ENCODE results near the gene AKT2.

Gene AKT2

DNA sequence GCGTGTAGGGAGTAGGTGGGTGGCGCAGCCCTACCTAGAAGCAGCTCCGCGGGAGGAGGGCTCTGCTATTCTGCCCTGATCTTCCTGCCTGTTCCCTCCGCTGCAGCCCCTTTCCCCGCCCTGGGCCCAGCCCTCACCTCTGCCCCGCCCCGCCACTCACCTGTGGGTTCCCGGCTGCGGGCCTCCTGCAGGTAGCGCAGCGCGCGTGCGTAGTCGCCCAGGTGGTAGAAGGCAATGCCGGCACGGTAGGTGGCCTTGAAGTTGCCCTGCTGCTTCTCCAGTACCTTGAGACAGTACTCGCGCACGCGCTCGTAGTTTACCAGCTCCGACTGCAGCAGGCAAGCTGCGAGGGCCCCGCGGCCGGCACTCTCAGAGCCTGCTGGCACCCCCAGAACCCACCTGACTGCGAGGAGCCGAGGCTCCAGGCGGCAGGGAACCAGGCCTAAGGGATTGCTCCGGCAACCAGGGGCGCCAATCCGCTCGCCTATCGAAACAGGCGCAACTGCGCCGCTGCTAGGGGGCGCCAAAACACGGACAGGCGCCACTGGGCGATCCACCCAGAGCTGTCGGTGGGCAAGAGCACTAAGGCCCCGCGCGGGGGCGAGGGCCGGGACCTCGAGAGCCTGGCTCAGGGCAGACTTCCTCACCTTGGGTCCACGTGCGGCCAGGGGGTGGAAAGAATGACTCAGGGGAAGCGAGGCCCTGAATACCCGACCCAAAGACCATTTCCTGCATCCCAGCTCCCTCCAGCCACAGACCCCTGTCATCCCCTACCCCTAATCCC is 67.9 kb downstream of the AKT2 start:
- H3F3A ChIP-seq (ENCODE audit: insufficient read depth) = no peaks in the 10 kb centered on the region
- no peaks in the 10 kb centered on the region for H3K79me2 ChIP-seq (ENCODE audit: insufficient read depth, low read length)
- H3K27me3 ChIP-seq (ENCODE audit: low read length) = no peaks in the 10 kb centered on the region
- TF ChIP-seq EZH2phosphoT487 (conservative IDR thresholded peaks at IDR 0.05; ENCODE audit: low read length) = no peak
- TF ChIP-seq, protein P1, sequence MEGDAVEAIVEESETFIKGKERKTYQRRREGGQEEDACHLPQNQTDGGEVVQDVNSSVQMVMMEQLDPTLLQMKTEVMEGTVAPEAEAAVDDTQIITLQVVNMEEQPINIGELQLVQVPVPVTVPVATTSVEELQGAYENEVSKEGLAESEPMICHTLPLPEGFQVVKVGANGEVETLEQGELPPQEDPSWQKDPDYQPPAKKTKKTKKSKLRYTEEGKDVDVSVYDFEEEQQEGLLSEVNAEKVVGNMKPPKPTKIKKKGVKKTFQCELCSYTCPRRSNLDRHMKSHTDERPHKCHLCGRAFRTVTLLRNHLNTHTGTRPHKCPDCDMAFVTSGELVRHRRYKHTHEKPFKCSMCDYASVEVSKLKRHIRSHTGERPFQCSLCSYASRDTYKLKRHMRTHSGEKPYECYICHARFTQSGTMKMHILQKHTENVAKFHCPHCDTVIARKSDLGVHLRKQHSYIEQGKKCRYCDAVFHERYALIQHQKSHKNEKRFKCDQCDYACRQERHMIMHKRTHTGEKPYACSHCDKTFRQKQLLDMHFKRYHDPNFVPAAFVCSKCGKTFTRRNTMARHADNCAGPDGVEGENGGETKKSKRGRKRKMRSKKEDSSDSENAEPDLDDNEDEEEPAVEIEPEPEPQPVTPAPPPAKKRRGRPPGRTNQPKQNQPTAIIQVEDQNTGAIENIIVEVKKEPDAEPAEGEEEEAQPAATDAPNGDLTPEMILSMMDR (IDR thresholded peaks at IDR 0.05; ENCODE audit: insufficient read depth, low read length, poor library complexity, severe bottlenecking) = no peak
- H3K27ac ChIP-seq (ENCODE audit: low read depth, low read length) = no peak overlapping the region
- no peak overlapping the region for H3K4me3 ChIP-seq (ENCODE audit: insufficient read depth, low read length, poor library complexity, severe bottlenecking)
- H3K9me2 ChIP-seq (replicated peaks; ENCODE audit: insufficient read depth, low read length) = no peaks in the 10 kb centered on the region
- no peak overlapping the region for H3K4me2 ChIP-seq (ENCODE audit: low read depth, low read length, poor library complexity, severe bottlenecking)
- no peaks in the 10 kb centered on the region for H4K20me1 ChIP-seq (ENCODE audit: low read depth, low read length)
- H2AFZ ChIP-seq (ENCODE audit: low read depth, low read length, severe bottlenecking) = no peak overlapping the region
- H3K9ac ChIP-seq (ENCODE audit: low read length) = no peak overlapping the region
- H3K9me3 ChIP-seq (ENCODE audit: insufficient read depth, low read length) = no peaks in the 10 kb centered on the region
- H3K36me3 ChIP-seq (ENCODE audit: low read length) = no peaks in the 10 kb centered on the region

DNA sequence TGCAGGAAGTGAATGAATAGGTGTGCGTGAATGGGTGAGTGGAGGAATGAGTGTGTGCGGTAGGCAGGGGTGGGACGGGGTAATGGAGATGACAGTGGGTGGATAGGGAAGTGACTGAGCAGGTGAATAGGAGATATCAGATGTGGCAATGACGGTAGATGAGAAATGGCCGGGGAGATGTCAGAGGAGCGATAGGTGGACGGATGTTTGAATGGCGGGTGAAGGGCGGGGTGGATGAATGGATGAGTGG is 68.4 kb downstream of the AKT2 start:
- Histone ChIP-seq H3K79me2 (ENCODE audit: insufficient read depth, low read length) (no peaks in the 10 kb centered on the region), H4K20me1 (ENCODE audit: low read depth, low read length) (no peaks in the 10 kb centered on the region), H3F3A (ENCODE audit: insufficient read depth) (no peaks in the 10 kb centered on the region), H2AFZ (ENCODE audit: low read depth, low read length, severe bottlenecking) (no peak overlapping the region), H3K9me2 (replicated peaks; ENCODE audit: insufficient read depth, low read length) (no peaks in the 10 kb centered on the region), H3K4me3 (ENCODE audit: insufficient read depth, low read length, poor library complexity, severe bottlenecking) (no peak overlapping the region), H3K36me3 (ENCODE audit: low read length) (no peaks in the 10 kb centered on the region), H3K27me3 (ENCODE audit: low read length) (no peaks in the 10 kb centered on the region), H3K27ac (ENCODE audit: low read depth, low read length) (no peak overlapping the region), H3K9ac (ENCODE audit: low read length) (no peak overlapping the region), H3K9me3 (ENCODE audit: insufficient read depth, low read length) (no peaks in the 10 kb centered on the region), H3K4me2 (ENCODE audit: low read depth, low read length, poor library complexity, severe bottlenecking) (no peak overlapping the region)
- no peak for TF ChIP-seq EZH2phosphoT487 (conservative IDR thresholded peaks at IDR 0.05; ENCODE audit: low read length)
- TF ChIP-seq, protein P1 (IDR thresholded peaks at IDR 0.05; ENCODE audit: insufficient read depth, low read length, poor library complexity, severe bottlenecking) = no peak

DNA sequence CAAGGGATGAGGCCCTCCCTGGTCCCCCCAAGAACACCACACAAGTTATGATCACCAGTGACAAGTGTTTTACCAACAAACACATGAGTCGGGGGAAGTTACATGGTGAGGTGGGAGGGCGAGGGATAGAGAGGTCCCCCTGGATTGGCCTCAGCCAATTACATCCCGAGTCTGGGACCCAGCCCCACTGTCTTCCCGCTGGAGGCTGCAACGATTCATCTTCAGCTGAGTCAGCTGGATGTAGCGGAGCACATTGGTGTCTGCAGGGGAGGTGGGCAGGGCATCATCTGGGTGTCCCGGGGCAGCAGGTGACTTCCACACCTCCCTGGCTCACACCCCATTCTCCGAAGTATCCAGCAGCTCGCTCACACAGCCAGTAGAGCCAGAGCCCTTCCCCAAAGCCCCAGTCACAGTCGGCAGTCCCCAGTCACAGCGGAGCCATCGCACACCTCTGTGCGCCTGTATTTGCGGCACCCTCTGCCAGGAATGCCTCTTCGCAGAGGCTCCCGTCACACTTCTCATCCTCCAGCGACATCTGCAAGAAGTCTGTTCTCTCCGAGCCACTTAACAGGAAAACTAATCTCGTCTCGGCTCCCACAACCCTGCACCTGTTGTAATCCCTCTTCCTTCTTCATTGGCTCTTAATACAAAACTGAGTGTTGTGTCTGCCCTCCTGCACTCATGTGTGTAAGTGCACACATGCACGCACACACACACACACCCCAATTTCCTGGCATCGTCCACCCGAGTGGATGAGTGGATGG is 69.0 kb downstream of the AKT2 start:
- H3K4me2 ChIP-seq (ENCODE audit: low read depth, low read length, poor library complexity, severe bottlenecking) = no peak overlapping the region
- no peak overlapping the region for H2AFZ ChIP-seq (ENCODE audit: low read depth, low read length, severe bottlenecking)
- H3K27ac ChIP-seq (ENCODE audit: low read depth, low read length) = no peak overlapping the region
- no peaks in the 10 kb centered on the region for H3K9me3 ChIP-seq (ENCODE audit: insufficient read depth, low read length)
- no peaks in the 10 kb centered on the region for H4K20me1 ChIP-seq (ENCODE audit: low read depth, low read length)
- no peaks in the 10 kb centered on the region for H3F3A ChIP-seq (ENCODE audit: insufficient read depth)
- no peaks in the 10 kb centered on the region for H3K36me3 ChIP-seq (ENCODE audit: low read length)
- H3K79me2 ChIP-seq (ENCODE audit: insufficient read depth, low read length) = no peaks in the 10 kb centered on the region
- TF ChIP-seq EZH2phosphoT487 (conservative IDR thresholded peaks at IDR 0.05; ENCODE audit: low read length) = no peak
- TF ChIP-seq, protein P1 (IDR thresholded peaks at IDR 0.05; ENCODE audit: insufficient read depth, low read length, poor library complexity, severe bottlenecking) = no peak
- no peak overlapping the region for H3K4me3 ChIP-seq (ENCODE audit: insufficient read depth, low read length, poor library complexity, severe bottlenecking)
- H3K9me2 ChIP-seq (replicated peaks; ENCODE audit: insufficient read depth, low read length) = no peaks in the 10 kb centered on the region
- no peaks in the 10 kb centered on the region for H3K27me3 ChIP-seq (ENCODE audit: low read length)
- H3K9ac ChIP-seq (ENCODE audit: low read length) = no peak overlapping the region

All from SU-DHL-6 (cell line).